HEK293 (cell line): Measurements from ENCODE around the gene MRPL17.
"Not testable (repeated sequence)": the region's sequence is repeated elsewhere in the genome, so short reads cannot be mapped to it uniquely, and the experiment has no call there.

Source experiments
- CTCF ChIA-PET: fragments of 350-600 bp; formaldehyde crosslinking; extraction: SDS; loops from one replicate; lab custom pipeline; 2021; ENCODE audit warnings: antibody characterized with exemption; lab: Yijun Ruan, JAX
- POLR2A ChIA-PET: fragments of 300-600 bp; formaldehyde crosslinking; extraction: SDS; loops from one replicate; lab custom pipeline; 2020; ENCODE audit warnings: antibody characterized with exemption, inconsistent platforms; lab: Yijun Ruan, JAX
- H3K27ac ChIP-seq: fragments of 200-500 bp; sonication (Bioruptor generic); 2 replicates; pipeline ENCODE4 v1.5.1; 2014; ENCODE audit warnings: low read depth, low read length, control low read depth, inconsistent platforms; ENCODE audit errors: extremely low read depth
- H3K36me3 ChIP-seq, 2 experiments: fragments of 200-500 bp in 1 of 2; sonication (Bioruptor generic) in 1 of 2; 1 replicate in 1 of 2; 2 replicates in 1 of 2; pipeline ENCODE4 v1.5.1; 2014 to 2017; ENCODE audit warnings: inconsistent platforms in 2 of 2, low read length in 2 of 2; ENCODE audit not compliant: control insufficient read depth in 2 of 2, insufficient read depth in 1 of 2
- H3K4me1 ChIP-seq: fragments of 200-500 bp; sonication (Bioruptor generic); 2 replicates; pipeline ENCODE4 v1.5.1; 2014; ENCODE audit warnings: mild to moderate bottlenecking, low read length, inconsistent platforms; ENCODE audit not compliant: control insufficient read depth, insufficient read depth
- H3K4me3 ChIP-seq: 2 replicates; pipeline ENCODE4 v1.5.1; 2011; ENCODE audit warnings: low read depth, mild to moderate bottlenecking, control low read depth, low read length, moderate library complexity
- H3K9me3 ChIP-seq: fragments of 200-500 bp; sonication (Bioruptor generic); 2 replicates; pipeline ENCODE4 v1.5.1; 2014; ENCODE audit warnings: low read depth, low read length, inconsistent platforms; ENCODE audit not compliant: control insufficient read depth, insufficient read depth
- BCL11B ChIP-seq: fragments of 450-650 bp; formaldehyde crosslinking; IDR thresholded peaks from 2 replicates; pipeline ENCODE4 v1.5.1; 2016; ENCODE audit warnings: low read depth, missing biosample characterization, missing genetic modification characterization
- KLF9 ChIP-seq: fragments of 450-650 bp; formaldehyde crosslinking; IDR thresholded peaks from 2 replicates; pipeline ENCODE4 v1.5.1; 2016; ENCODE audit warnings: missing biosample characterization, missing genetic modification characterization, low read depth
- PATZ1 ChIP-seq: fragments of 450-650 bp; formaldehyde crosslinking; IDR thresholded peaks from 2 replicates; pipeline ENCODE4 v1.5.1; 2016; ENCODE audit warnings: missing biosample characterization, missing genetic modification characterization
- PRDM1 ChIP-seq: fragments of 450-650 bp; formaldehyde crosslinking; IDR thresholded peaks from 2 replicates; pipeline ENCODE4; 2016; ENCODE audit warnings: missing biosample characterization, missing genetic modification characterization
- REPIN1 ChIP-seq: fragments of 450-650 bp; formaldehyde crosslinking; IDR thresholded peaks from 2 replicates; pipeline ENCODE4 v1.5.1; 2017; ENCODE audit warnings: missing biosample characterization, missing genetic modification characterization, low read depth
- SP3 ChIP-seq: fragments of 450-650 bp; formaldehyde crosslinking; IDR thresholded peaks from 2 replicates; pipeline ENCODE4 v1.5.1; 2016; ENCODE audit warnings: missing biosample characterization, missing genetic modification characterization
- ZBTB1 ChIP-seq: fragments of 450-650 bp; formaldehyde crosslinking; IDR thresholded peaks from 2 replicates; pipeline ENCODE4 v1.5.1; 2016; ENCODE audit warnings: missing biosample characterization, missing genetic modification characterization
- ZBTB10 ChIP-seq: fragments of 450-650 bp; formaldehyde crosslinking; IDR thresholded peaks from 2 replicates; pipeline ENCODE4 v1.5.1; 2016; ENCODE audit warnings: missing biosample characterization, missing genetic modification characterization
- ZBTB26 ChIP-seq: fragments of 450-650 bp; formaldehyde crosslinking; optimal IDR thresholded peaks from 2 replicates; pipeline ENCODE3; 2016; ENCODE audit warnings: missing biosample characterization, mild to moderate bottlenecking, missing genetic modification characterization
- ZBTB44 ChIP-seq: fragments of 450-650 bp; IDR thresholded peaks from 2 replicates; pipeline ENCODE4 v1.5.1; 2018; ENCODE audit warnings: missing biosample characterization, mild to moderate bottlenecking, missing genetic modification characterization
- ZBTB7A ChIP-seq: fragments of 450-650 bp; formaldehyde crosslinking; IDR thresholded peaks from 2 replicates; pipeline ENCODE4 v1.5.1; 2016; ENCODE audit warnings: low read depth, missing biosample characterization, missing genetic modification characterization
- ZNF248 ChIP-seq: fragments of 450-650 bp; formaldehyde crosslinking; IDR thresholded peaks from 2 replicates; pipeline ENCODE4 v1.5.1; 2017; ENCODE audit warnings: missing biosample characterization, missing genetic modification characterization
- ZNF324 ChIP-seq: fragments of 450-650 bp; formaldehyde crosslinking; IDR thresholded peaks from 2 replicates; pipeline ENCODE4 v1.5.1; 2016; ENCODE audit warnings: missing biosample characterization, missing genetic modification characterization
- ZNF341 ChIP-seq: fragments of 450-650 bp; formaldehyde crosslinking; IDR thresholded peaks from 2 replicates; pipeline ENCODE4; 2016; ENCODE audit warnings: low read depth, missing biosample characterization, missing genetic modification characterization
- ZNF426 ChIP-seq: fragments of 450-650 bp; formaldehyde crosslinking; IDR thresholded peaks from 2 replicates; pipeline ENCODE4 v1.5.1; 2017; ENCODE audit warnings: missing biosample characterization, missing genetic modification characterization, mild to moderate bottlenecking, inconsistent platforms, moderate library complexity
- ZNF488 ChIP-seq: fragments of 450-650 bp; formaldehyde crosslinking; IDR thresholded peaks from 2 replicates; pipeline ENCODE4 v1.5.1; 2016; ENCODE audit warnings: missing biosample characterization, missing genetic modification characterization
- ZNF548 ChIP-seq: fragments of 450-650 bp; formaldehyde crosslinking; IDR thresholded peaks from 2 replicates; pipeline ENCODE4 v1.5.1; 2016; ENCODE audit warnings: missing biosample characterization, missing genetic modification characterization
- ZNF670 ChIP-seq: fragments of 450-650 bp; formaldehyde crosslinking; IDR thresholded peaks from 2 replicates; pipeline ENCODE4 v1.5.1; 2016; ENCODE audit warnings: missing biosample characterization, missing genetic modification characterization, low read depth
- ZNF747 ChIP-seq: fragments of 450-650 bp; formaldehyde crosslinking; IDR thresholded peaks from 2 replicates; pipeline ENCODE4 v1.5.1; 2016; ENCODE audit warnings: missing biosample characterization, missing genetic modification characterization
- ZNF843 ChIP-seq: fragments of 450-650 bp; formaldehyde crosslinking; IDR thresholded peaks from 2 replicates; pipeline ENCODE4 v1.5.1; 2016; ENCODE audit warnings: missing biosample characterization, missing genetic modification characterization
- TF ChIP-seq, protein P1 (sequence below): fragments of 450-650 bp; formaldehyde crosslinking; IDR thresholded peaks from 2 replicates; pipeline ENCODE4 v1.5.1; 2016; ENCODE audit warnings: missing biosample characterization, missing genetic modification characterization, borderline replicate concordance

Gene MRPL17

GRCh38 chr11:6717426-6717825 lies 34.3 kb upstream of the MRPL17 start:
- H3K4me1 ChIP-seq: no peaks in the 10 kb centered on the region
- ChIA-PET CTCF (interaction anchor here (3.4 kb wide), 1 partner anchor 11 kb away, joined by 19 read pairs; no protein-coding TSS in a partner anchor), POLR2A (no interaction called here)
- H3K27ac ChIP-seq: no peak overlapping the region
- no peaks in the 10 kb centered on the region for H3K9me3 ChIP-seq
- no peaks in the 10 kb centered on the region for H3K36me3 ChIP-seq
- TF ChIP-seq ZBTB26 (tag by site-specific recombination): no peak
- no peak for TF ChIP-seq ZNF248 (tag by site-specific recombination)
- no peak for TF ChIP-seq ZNF843 (tag by site-specific recombination)
- TF ChIP-seq ZBTB44 (tag by site-specific recombination): no peak
- TF ChIP-seq, all 188 proteins: peak for 0
- H3K4me3 ChIP-seq: no peak overlapping the region

GRCh38 chr11:6711552-6711951 lies 28.4 kb upstream of the MRPL17 start:
- H3K4me1 ChIP-seq, H3K4me3 ChIP-seq, POLR2A ChIA-PET, H3K36me3 ChIP-seq, H3K27ac ChIP-seq, H3K9me3 ChIP-seq: not testable (repeated sequence)
- CTCF ChIA-PET: interaction anchor here (0.6 to 1.0 kb wide), 6 partner anchors 9 to 95 kb away, joined by 3 to 4 read pairs (median 3); no protein-coding TSS in a partner anchor

GRCh38 chr11:6708876-6709275 lies 25.7 kb upstream of the MRPL17 start:
- Histone ChIP-seq H3K9me3 (no peaks in the 10 kb centered on the region), H3K4me1 (no peaks in the 10 kb centered on the region), H3K4me3 (no peak overlapping the region), H3K36me3 (no peaks in the 10 kb centered on the region), H3K27ac (no peak overlapping the region)
- ChIA-PET POLR2A (no interaction called here), CTCF (interaction anchor here (0.8 kb wide), 1 partner anchor 330 kb away, joined by 3 read pairs; no protein-coding TSS in a partner anchor)
- TF ChIP-seq KLF9 (tag by site-specific recombination) (no peak), ZBTB10 (no peak), ZNF324 (no peak), ZBTB1 (tag by site-specific recombination) (no peak), PRDM1 (no peak), SP3 (no peak), PATZ1 (no peak), ZNF488 (no peak), ZNF341 (tag by site-specific recombination) (no peak), BCL11B (no peak), ZNF747 (no peak), ZBTB7A (tag by site-specific recombination) (no peak), ZNF426 (tag by site-specific recombination) (no peak), ZNF548 (tag by site-specific recombination) (no peak), REPIN1 (tag by site-specific recombination) (no peak), ZNF670 (tag by site-specific recombination) (no peak)
- TF ChIP-seq, protein P1, sequence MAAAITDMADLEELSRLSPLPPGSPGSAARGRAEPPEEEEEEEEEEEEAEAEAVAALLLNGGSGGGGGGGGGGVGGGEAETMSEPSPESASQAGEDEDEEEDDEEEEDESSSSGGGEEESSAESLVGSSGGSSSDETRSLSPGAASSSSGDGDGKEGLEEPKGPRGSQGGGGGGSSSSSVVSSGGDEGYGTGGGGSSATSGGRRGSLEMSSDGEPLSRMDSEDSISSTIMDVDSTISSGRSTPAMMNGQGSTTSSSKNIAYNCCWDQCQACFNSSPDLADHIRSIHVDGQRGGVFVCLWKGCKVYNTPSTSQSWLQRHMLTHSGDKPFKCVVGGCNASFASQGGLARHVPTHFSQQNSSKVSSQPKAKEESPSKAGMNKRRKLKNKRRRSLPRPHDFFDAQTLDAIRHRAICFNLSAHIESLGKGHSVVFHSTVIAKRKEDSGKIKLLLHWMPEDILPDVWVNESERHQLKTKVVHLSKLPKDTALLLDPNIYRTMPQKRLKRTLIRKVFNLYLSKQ (tag by site-specific recombination): no peak
